COLO668 (cell line): Measurements from ENCODE around the gene KLK1.

Experiments used
- DNase-seq: peaks from one replicate; lab custom pipeline; 2025; ENCODE audit not compliant: unreplicated experiment; lab: John Stamatoyannopoulos, UW

The KLK1 gene

GRCh38 chr19:50823389-50824042, at the start of gene KLK1:
TSS of gene KLK1 (minus strand) at chr19:50823787. CDS start at chr19:50823748, 39 bp downstream.
- peak; percentile 47 for DNase-seq

- no peak for DNase-seq
Measured at GRCh38 chr19:50873056-50873455, 49.5 kb upstream of the KLK1 start, which contains the start of gene KLK2. TSS of gene KLK2 (plus strand) at chr19:50873439. CDS start at chr19:50873474, 35 bp downstream.

- DNase-seq: no peak
Measured at GRCh38 chr19:50870417-50871089, 47.0 kb upstream of the KLK1 start.

- no peak for DNase-seq
Measured at GRCh38 chr19:50869479-50869878, 45.9 kb upstream of the KLK1 start.

- DNase-seq: no peak
Measured at GRCh38 chr19:50861496-50862286, 38.1 kb upstream of the KLK1 start.

- no peak for DNase-seq
Measured at GRCh38 chr19:50861010-50861409, 37.4 kb upstream of the KLK1 start.

- no peak for DNase-seq
Measured at GRCh38 chr19:50859849-50860248, 36.3 kb upstream of the KLK1 start.

GRCh38 chr19:50858886-50859285, 35.3 kb upstream of the KLK1 start:
- DNase-seq: peak; percentile 95

- no peak for DNase-seq
Measured at GRCh38 chr19:50857366-50857765, 33.8 kb upstream of the KLK1 start.

GRCh38 chr19:50854636-50855410, 31.2 kb upstream of the KLK1 start, which contains the start of gene KLK3:
TSS of gene KLK3 (plus strand) at chr19:50854915. CDS start at chr19:50854956, 41 bp downstream.
- no peak for DNase-seq

- peak; percentile 34 for DNase-seq
Measured at GRCh38 chr19:50851620-50852019, 28.0 kb upstream of the KLK1 start.

- no peak for DNase-seq
Measured at GRCh38 chr19:50850738-50851137, 27.2 kb upstream of the KLK1 start.

GRCh38 chr19:50844296-50844935, 20.8 kb upstream of the KLK1 start:
- DNase-seq: peak; percentile 94

GRCh38 chr19:50843701-50844221, 20.2 kb upstream of the KLK1 start:
- peak; percentile 55 for DNase-seq

GRCh38 chr19:50843205-50843604, 19.6 kb upstream of the KLK1 start:
- no peak for DNase-seq

GRCh38 chr19:50842130-50842529, 18.5 kb upstream of the KLK1 start:
- no peak for DNase-seq

- DNase-seq: no peak
Measured at GRCh38 chr19:50839712-50840655, 16.4 kb upstream of the KLK1 start.

- no peak for DNase-seq
Measured at GRCh38 chr19:50838239-50838638, 14.7 kb upstream of the KLK1 start.

- DNase-seq: peak; percentile 90
Measured at GRCh38 chr19:50837300-50837699, 13.7 kb upstream of the KLK1 start.
